Loucy (cell line): ENCODE data around the gene STK32C.

Experiments
- H2AFZ ChIP-seq: fragments of 200-600 bp; sonication (generic); 2 replicates; pipeline ENCODE4 v1.6.0; 2016; ENCODE audit warnings: antibody characterized with exemption, mild to moderate bottlenecking, low read length, moderate library complexity
- H3F3A ChIP-seq: fragments of 200-600 bp; 2 replicates; pipeline ENCODE4 v1.6.0; 2016; ENCODE audit warnings: antibody characterized with exemption, low read depth, mild to moderate bottlenecking
- H3K27me3 ChIP-seq: fragments of 200-600 bp; sonication (generic); 2 replicates; pipeline ENCODE4 v1.6.1; 2014; ENCODE audit warnings: low read length, mild to moderate bottlenecking; ENCODE audit not compliant: insufficient read depth, poor library complexity, severe bottlenecking
- H3K36me3 ChIP-seq: fragments of 200-600 bp; sonication (generic); 2 replicates; pipeline ENCODE4 v1.6.1; 2016; ENCODE audit warnings: low read length; ENCODE audit not compliant: insufficient read depth
- H3K4me1 ChIP-seq: fragments of 200-600 bp; sonication (generic); 2 replicates; pipeline ENCODE4 v1.5.1; 2014; ENCODE audit warnings: low read length, mild to moderate bottlenecking; ENCODE audit not compliant: insufficient read depth, poor library complexity, severe bottlenecking
- H3K4me2 ChIP-seq: fragments of 200-600 bp; sonication (generic); 2 replicates; pipeline ENCODE4 v1.6.0; 2014; ENCODE audit warnings: antibody characterized with exemption, low read length, low read depth, mild to moderate bottlenecking; ENCODE audit not compliant: poor library complexity, severe bottlenecking
- H3K4me3 ChIP-seq: fragments of 200-600 bp; sonication (generic); 2 replicates; pipeline ENCODE4 v1.5.1; 2014; ENCODE audit warnings: low read length, mild to moderate bottlenecking, mixed read lengths; ENCODE audit not compliant: poor library complexity, severe bottlenecking
- H3K79me2 ChIP-seq: fragments of 200-600 bp; sonication (generic); 2 replicates; pipeline ENCODE4 v1.6.1; 2014; ENCODE audit warnings: low read length; ENCODE audit not compliant: insufficient read depth
- H3K9ac ChIP-seq: fragments of 200-600 bp; sonication (generic); 2 replicates; pipeline ENCODE4 v1.6.0; 2014; ENCODE audit warnings: mild to moderate bottlenecking, low read depth, low read length, moderate library complexity; ENCODE audit not compliant: poor library complexity, severe bottlenecking
- H3K9me2 ChIP-seq: fragments of 200-600 bp; sonication (generic); replicated peaks from 2 replicates; pipeline ENCODE4 v1.6.1; 2016; ENCODE audit warnings: low read depth, low read length, mixed read lengths
- H3K9me3 ChIP-seq: fragments of 200-600 bp; sonication (generic); 2 replicates; pipeline ENCODE4 v1.6.1; 2014; ENCODE audit warnings: mild to moderate bottlenecking, antibody characterized with exemption, low read length, low read depth; ENCODE audit not compliant: insufficient read depth
- H4K20me1 ChIP-seq: fragments of 200-600 bp; sonication (generic); 2 replicates; pipeline ENCODE4 v1.6.0; 2014; ENCODE audit warnings: antibody characterized with exemption, low read length, mild to moderate bottlenecking; ENCODE audit not compliant: insufficient read depth, poor library complexity, severe bottlenecking
- EZH2phosphoT487 ChIP-seq: fragments of 200-600 bp; IDR thresholded peaks from 2 replicates; pipeline ENCODE4 v1.6.1; 2018; ENCODE audit warnings: antibody characterized with exemption, mild to moderate bottlenecking, moderate library complexity, borderline replicate concordance
- TF ChIP-seq, protein P1 (sequence below): fragments of 200-600 bp; sonication (generic); conservative IDR thresholded peaks from 2 replicates; pipeline ENCODE4 v1.5.1; 2014; ENCODE audit warnings: mild to moderate bottlenecking, antibody characterized with exemption, low read length

STK32C gene

GRCh38 chr10:132229096-132229495, 78.7 kb downstream of the STK32C start:
- no peaks in the 10 kb centered on the region for H3F3A ChIP-seq
- H3K4me1 ChIP-seq = peaks cover 5% of the 10 kb centered on the region
- no peak overlapping the region for H3K4me3 ChIP-seq
- no peak overlapping the region for H3K9ac ChIP-seq
- no peaks in the 10 kb centered on the region for H3K36me3 ChIP-seq
- no peak overlapping the region for H2AFZ ChIP-seq
- no peaks in the 10 kb centered on the region for H3K27me3 ChIP-seq
- TF ChIP-seq EZH2phosphoT487 = no peak
- TF ChIP-seq, protein P1, sequence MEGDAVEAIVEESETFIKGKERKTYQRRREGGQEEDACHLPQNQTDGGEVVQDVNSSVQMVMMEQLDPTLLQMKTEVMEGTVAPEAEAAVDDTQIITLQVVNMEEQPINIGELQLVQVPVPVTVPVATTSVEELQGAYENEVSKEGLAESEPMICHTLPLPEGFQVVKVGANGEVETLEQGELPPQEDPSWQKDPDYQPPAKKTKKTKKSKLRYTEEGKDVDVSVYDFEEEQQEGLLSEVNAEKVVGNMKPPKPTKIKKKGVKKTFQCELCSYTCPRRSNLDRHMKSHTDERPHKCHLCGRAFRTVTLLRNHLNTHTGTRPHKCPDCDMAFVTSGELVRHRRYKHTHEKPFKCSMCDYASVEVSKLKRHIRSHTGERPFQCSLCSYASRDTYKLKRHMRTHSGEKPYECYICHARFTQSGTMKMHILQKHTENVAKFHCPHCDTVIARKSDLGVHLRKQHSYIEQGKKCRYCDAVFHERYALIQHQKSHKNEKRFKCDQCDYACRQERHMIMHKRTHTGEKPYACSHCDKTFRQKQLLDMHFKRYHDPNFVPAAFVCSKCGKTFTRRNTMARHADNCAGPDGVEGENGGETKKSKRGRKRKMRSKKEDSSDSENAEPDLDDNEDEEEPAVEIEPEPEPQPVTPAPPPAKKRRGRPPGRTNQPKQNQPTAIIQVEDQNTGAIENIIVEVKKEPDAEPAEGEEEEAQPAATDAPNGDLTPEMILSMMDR = no peak
- no peaks in the 10 kb centered on the region for H3K79me2 ChIP-seq
- no peaks in the 10 kb centered on the region for H3K9me2 ChIP-seq
- no peak overlapping the region for H3K4me2 ChIP-seq
- no peaks in the 10 kb centered on the region for H3K9me3 ChIP-seq
- H4K20me1 ChIP-seq = no peaks in the 10 kb centered on the region

GRCh38 chr10:132228616-132229015, 79.1 kb downstream of the STK32C start:
- no peaks in the 10 kb centered on the region for H3K79me2 ChIP-seq
- no peak overlapping the region for H3K9ac ChIP-seq
- H3F3A ChIP-seq = no peaks in the 10 kb centered on the region
- H3K9me3 ChIP-seq = no peaks in the 10 kb centered on the region
- no peaks in the 10 kb centered on the region for H3K9me2 ChIP-seq
- no peak for TF ChIP-seq EZH2phosphoT487
- TF ChIP-seq, protein P1 = no peak
- no peak overlapping the region for H3K4me3 ChIP-seq
- no peak overlapping the region for H3K4me2 ChIP-seq
- no peaks in the 10 kb centered on the region for H3K36me3 ChIP-seq
- H4K20me1 ChIP-seq = no peaks in the 10 kb centered on the region
- peaks cover 5% of the 10 kb centered on the region for H3K4me1 ChIP-seq
- H3K27me3 ChIP-seq = no peaks in the 10 kb centered on the region
- H2AFZ ChIP-seq = no peak overlapping the region

DNA sequence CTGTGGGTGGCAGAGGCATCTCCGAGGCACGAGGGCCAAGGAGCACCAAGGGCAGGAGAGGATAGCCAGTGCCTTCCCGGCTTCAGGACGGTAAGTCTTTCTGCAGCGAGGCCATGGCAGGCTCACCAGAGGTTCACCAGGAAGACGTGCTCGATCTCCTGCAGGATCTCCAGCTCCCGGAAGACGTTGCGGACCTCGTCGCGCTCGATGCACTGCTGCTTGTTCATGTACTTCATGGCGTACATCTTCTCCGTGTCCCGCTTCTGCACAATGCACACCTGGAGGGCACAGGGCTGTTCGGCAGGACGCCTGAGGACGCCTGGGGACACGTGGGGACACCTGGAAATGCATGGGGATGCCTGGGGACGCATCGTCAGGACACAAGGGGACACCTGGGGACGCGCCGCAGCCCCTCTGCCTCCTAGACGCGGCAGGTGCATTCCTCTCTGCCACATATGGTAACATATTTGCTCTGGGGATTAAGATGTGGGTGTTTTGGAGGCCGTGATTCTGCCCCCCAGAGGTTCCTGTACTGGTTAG, 79.8 kb downstream of the STK32C start:
- H3K27me3 ChIP-seq = no peaks in the 10 kb centered on the region
- no peak overlapping the region for H3K4me3 ChIP-seq
- H4K20me1 ChIP-seq = no peaks in the 10 kb centered on the region
- TF ChIP-seq, protein P1 = no peak
- no peak for TF ChIP-seq EZH2phosphoT487
- no peak overlapping the region for H3K4me2 ChIP-seq
- no peaks in the 10 kb centered on the region for H3K9me2 ChIP-seq
- no peaks in the 10 kb centered on the region for H3F3A ChIP-seq
- no peak overlapping the region for H3K9ac ChIP-seq
- no peaks in the 10 kb centered on the region for H3K36me3 ChIP-seq
- peaks cover 5% of the 10 kb centered on the region for H3K4me1 ChIP-seq
- H3K79me2 ChIP-seq = no peaks in the 10 kb centered on the region
- no peaks in the 10 kb centered on the region for H3K9me3 ChIP-seq
- no peak overlapping the region for H2AFZ ChIP-seq
